ENCODE measurements around the gene MAB21L3.

The MAB21L3 gene

GRCh38 chr1:116164604-116165368 lies 53.6 kb downstream of the MAB21L3 start:
- TF ChIP-seq CTCF (conservative IDR thresholded peaks at IDR 0.05; ENCODE audit: control insufficient read depth, insufficient read depth, low read depth, low read length) = no peak
- no peak for DNase-seq (ENCODE audit: low read depth)
- no peak overlapping the region for H3K4me3 ChIP-seq (ENCODE audit: control insufficient read depth, low read depth, low read length)

- H3K4me3 ChIP-seq (ENCODE audit: control insufficient read depth, low read depth, low read length) = no peak overlapping the region
- no peak for TF ChIP-seq CTCF (conservative IDR thresholded peaks at IDR 0.05; ENCODE audit: control insufficient read depth, insufficient read depth, low read depth, low read length)
- DNase-seq (ENCODE audit: low read depth) = peak; percentile 22
These were observed 54.4 kb downstream of the MAB21L3 start for GRCh38 chr1:116165572-116165971.

- no peak for TF ChIP-seq CTCF (conservative IDR thresholded peaks at IDR 0.05; ENCODE audit: control insufficient read depth, insufficient read depth, low read depth, low read length)
- H3K4me3 ChIP-seq (ENCODE audit: control insufficient read depth, low read depth, low read length) = no peak overlapping the region
- no peak for DNase-seq (ENCODE audit: low read depth)
These were observed 54.9 kb downstream of the MAB21L3 start for GRCh38 chr1:116166011-116166571.

DNA sequence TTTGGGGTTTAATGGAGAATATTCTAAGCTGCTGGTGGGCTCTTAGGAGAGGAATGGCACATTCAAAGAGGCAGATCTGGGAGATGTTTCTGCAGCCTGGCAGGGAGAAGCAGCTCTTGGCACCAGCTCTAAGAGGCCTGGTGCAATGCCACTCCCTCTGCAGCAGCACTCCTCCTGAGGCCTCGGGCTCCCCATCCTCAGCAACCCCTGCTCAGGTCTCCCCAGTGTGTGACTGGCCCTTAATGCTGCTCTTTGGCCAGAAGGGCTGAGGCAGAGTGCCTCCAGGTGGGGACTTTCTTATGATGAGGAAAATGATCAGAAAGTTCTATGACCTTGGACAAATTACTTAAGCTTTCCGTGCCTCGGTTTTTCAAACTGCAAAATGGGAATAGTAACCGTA lies 55.5 kb downstream of the MAB21L3 start:
- DNase-seq (ENCODE audit: low read depth) = no peak
- TF ChIP-seq CTCF (conservative IDR thresholded peaks at IDR 0.05; ENCODE audit: control insufficient read depth, insufficient read depth, low read depth, low read length) = no peak
- H3K4me3 ChIP-seq (ENCODE audit: control insufficient read depth, low read depth, low read length) = no peak overlapping the region

DNA sequence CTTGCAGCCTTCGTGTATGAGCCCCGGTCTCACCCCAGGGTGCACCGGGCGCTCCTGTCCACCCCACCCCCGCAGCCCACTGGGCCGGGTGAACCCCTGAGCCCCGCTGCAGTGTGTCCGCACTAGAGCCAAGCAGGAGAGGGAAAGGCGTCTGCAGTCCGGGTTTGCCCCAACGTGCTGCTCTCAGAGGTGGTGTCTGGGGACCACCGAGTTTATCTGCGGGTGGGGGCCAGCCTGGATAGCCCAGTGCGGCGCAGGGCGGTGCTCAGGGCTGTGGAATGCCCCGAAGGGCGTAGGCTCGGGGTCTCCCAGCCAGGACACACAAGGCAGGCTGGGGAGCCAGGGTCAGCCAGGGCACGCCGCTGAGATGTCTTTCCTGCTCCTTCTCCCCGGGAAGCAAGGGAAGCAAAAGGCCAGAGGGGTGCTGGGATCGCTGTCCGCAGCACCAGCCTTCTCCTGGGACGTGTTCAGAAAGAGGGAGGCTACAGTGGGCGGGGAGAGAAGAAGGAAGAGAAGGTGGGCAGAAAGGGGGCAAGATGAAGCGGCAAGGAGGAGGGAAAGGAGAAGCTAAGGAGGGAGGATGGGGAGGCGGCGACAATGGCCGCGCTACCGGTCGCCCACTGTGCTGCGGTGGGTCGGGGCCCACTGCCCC lies 56.6 kb downstream of the MAB21L3 start:
- H3K4me3 ChIP-seq (ENCODE audit: control insufficient read depth, low read depth, low read length) = peak overlapping the region; percentile 52
- no peak for DNase-seq (ENCODE audit: low read depth)
- no peak for TF ChIP-seq CTCF (conservative IDR thresholded peaks at IDR 0.05; ENCODE audit: control insufficient read depth, insufficient read depth, low read depth, low read length)

GRCh38 chr1:116168277-116169032 lies 57.3 kb downstream of the MAB21L3 start:
- peak; percentile 45 for TF ChIP-seq CTCF (conservative IDR thresholded peaks at IDR 0.05; ENCODE audit: control insufficient read depth, insufficient read depth, low read depth, low read length)
- DNase-seq (ENCODE audit: low read depth) = peak; percentile 57
- peak overlapping the region; percentile 52 for H3K4me3 ChIP-seq (ENCODE audit: control insufficient read depth, low read depth, low read length)
